Stomach (tissue), 9 donors: ENCODE data around the gene NUP93. TPM values are rescaled to one million over a fixed set of nuclear protein-coding genes. Genes with fewer than 3 reads are reported as not detected.

ENCODE experiments used
- DNase-seq, 2 donors: peaks; one replicate each; pipeline versions ENCODE4 v3.0.0 to v3.0.0-alpha.2; 2013 to 2019
- H3K27ac ChIP-seq, 5 donors: fragments of 200-600 bp in 4 of 5; sonication (generic) in 4 of 5; one replicate each; pipeline ENCODE4 v1.5.1; 2013 to 2019; ENCODE audit warnings: mild to moderate bottlenecking in 1 of 5, moderate library complexity in 1 of 5
- H3K27me3 ChIP-seq, 3 donors: fragments of 200-600 bp; sonication (generic); one replicate each; pipeline ENCODE4 v1.5.1; 2017 to 2019; ENCODE audit warnings: mixed run types in 1 of 3
- H3K36me3 ChIP-seq, 4 donors: fragments of 200-600 bp; sonication (generic); 1 replicate in 3 of 4; 2 replicates in 1 of 4; pipeline ENCODE4 v1.5.1; 2016 to 2019
- H3K4me1 ChIP-seq, 4 donors: fragments of 200-600 bp; sonication (generic); one replicate each; pipeline ENCODE4 v1.5.1; 2016 to 2019
- H3K4me3 ChIP-seq, 4 donors: fragments of 200-600 bp; sonication (generic) in 3 of 4; one replicate each; pipeline ENCODE4 v1.5.1; 2016 to 2019; ENCODE audit warnings: mild to moderate bottlenecking in 1 of 4
- H3K9me3 ChIP-seq, 4 donors: fragments of 200-600 bp; sonication (generic); one replicate each; pipeline ENCODE4 v1.5.1; 2016 to 2019
- CTCF ChIP-seq, 7 experiments: fragments of 450-650 bp in 4 of 7; fragments of 200-600 bp in 3 of 7; sonication (generic) in 3 of 7; IDR thresholded peaks; one replicate each; pipeline ENCODE4 v1.5.1; 2016 to 2019; ENCODE audit warnings: antibody characterized with exemption in 7 of 7, control low read depth in 2 of 7, mild to moderate bottlenecking in 1 of 7
- EP300 ChIP-seq: sonication (generic); formaldehyde crosslinking; IDR thresholded peaks from one replicate; pipeline ENCODE4 v1.6.1; 2017; ENCODE audit warnings: antibody characterized with exemption
- POLR2A ChIP-seq, 4 donors: fragments of 450-650 bp; IDR thresholded peaks; one replicate each; pipeline ENCODE4 v1.6.1; 2016; ENCODE audit warnings: antibody characterized with exemption in 4 of 4, control low read depth in 2 of 4, mild to moderate bottlenecking in 1 of 4, moderate library complexity in 1 of 4
- POLR2AphosphoS5 ChIP-seq, 3 donors: sonication (generic); formaldehyde crosslinking; IDR thresholded peaks; one replicate each; pipeline ENCODE4 v1.6.1; 2016; ENCODE audit warnings: antibody characterized with exemption in 3 of 3
- WGBS, 5 donors: extraction: QIAGEN DNeasy Blood & Tissue Kit in 3 of 5; methylation state at CpG; one replicate each; pipeline versions ENCODE4 v1.1.5 to v1.1.7; 2013 to 2018; 5-methylcytosine and 5-hydroxymethylcytosine counted together
- intact Hi-C: fragments of 100-400 bp; cut with DNase I; formaldehyde crosslinking; loops from one replicate; pipeline ENCODE4 v1.15.1; 2023; ENCODE audit warnings: low total_unique reads
- polyA plus RNA-seq, 3 donors: library from polyadenylated mRNA; stranded (reverse); fragments of 200-250 nt; gene quantifications; one replicate each; pipeline ENCODE4 v1.2.3, GENCODE V29; 2013
- total RNA-seq, 5 donors: library from RNA; depleted of rRNA; stranded (reverse); fragments of >200 nt; gene quantifications; one replicate each; pipeline versions ENCODE4 v1.1.0 to v1.2.3, GENCODE V29; 2014 to 2016
- donor health status: healthy with polysubstance abuse.
- donor health status: Bipolar disorder and iron deficiency.
- donor health status: healthy.

The NUP93 gene
- total and polyA plus RNA-seq, 8 donors: 26.7 to 184 (median 47.2) TPM

- WGBS, 5 donors: 57 to 74% (median 68%) methylated on average over 9 to 11 of the region's 11 CpGs
- no peak overlapping the region for H3K27ac ChIP-seq
- H3K4me1 ChIP-seq: no peaks in the 10 kb centered on the region
- no peak for DNase-seq
- H3K36me3 ChIP-seq: no peaks in the 10 kb centered on the region
- intact Hi-C loops: no loop called here
- TF ChIP-seq CTCF (IDR thresholded peaks at IDR 0.05) (no peak), POLR2AphosphoS5 (IDR thresholded peaks at IDR 0.05) (no peak), POLR2A (IDR thresholded peaks at IDR 0.05) (no peak), EP300 (no peak)
- no peaks in the 10 kb centered on the region for H3K27me3 ChIP-seq
- no peaks in the 10 kb centered on the region for H3K9me3 ChIP-seq
- no peak overlapping the region for H3K4me3 ChIP-seq
These were observed 144.9 kb downstream of the NUP93 start for GRCh38 chr16:56874800-56875199.

GRCh38 chr16:56876048-56876447 is 146.1 kb downstream of the NUP93 start:
- intact Hi-C loops: no loop called here
- TF ChIP-seq POLR2AphosphoS5 (IDR thresholded peaks at IDR 0.05) (no peak), CTCF (IDR thresholded peaks at IDR 0.05) (no peak), EP300 (no peak), POLR2A (IDR thresholded peaks at IDR 0.05) (no peak)
- Histone ChIP-seq H3K36me3 (no peaks in the 10 kb centered on the region), H3K27me3 (no peaks in the 10 kb centered on the region), H3K4me3 (no peak overlapping the region), H3K27ac (no peak overlapping the region), H3K9me3 (no peaks in the 10 kb centered on the region), H3K4me1 (no peaks in the 10 kb centered on the region)
- DNase-seq: no peak
- WGBS, 5 donors: 79 to 87% (median 83%) methylated on average over 4 of the region's 4 CpGs

- Histone ChIP-seq H3K4me3 (no peak overlapping the region), H3K27me3 (no peaks in the 10 kb centered on the region), H3K36me3 (no peaks in the 10 kb centered on the region), H3K4me1 (no peaks in the 10 kb centered on the region), H3K27ac (no peak overlapping the region), H3K9me3 (no peaks in the 10 kb centered on the region)
- TF ChIP-seq CTCF (IDR thresholded peaks at IDR 0.05): no peak
- TF ChIP-seq EP300: no peak
- TF ChIP-seq POLR2AphosphoS5 (IDR thresholded peaks at IDR 0.05): no peak
- TF ChIP-seq POLR2A (IDR thresholded peaks at IDR 0.05): no peak
- DNase-seq: no peak
- intact Hi-C loops: no loop called here
- WGBS, 5 donors: 87 to 93% (median 93%) methylated on average over 12 to 13 of the region's 13 CpGs
These were observed 147.7 kb downstream of the NUP93 start for GRCh38 chr16:56877486-56878182.

GRCh38 chr16:56878282-56878854 is 148.4 kb downstream of the NUP93 start:
- Histone ChIP-seq H3K4me1 (no peaks in the 10 kb centered on the region), H3K36me3 (no peaks in the 10 kb centered on the region), H3K27me3 (no peaks in the 10 kb centered on the region), H3K27ac (no peak overlapping the region), H3K4me3 (no peak overlapping the region), H3K9me3 (no peaks in the 10 kb centered on the region)
- 86 to 90% (median 87%) methylated on average over 8 of the region's 8 CpGs for WGBS, 5 donors
- no peak for DNase-seq
- intact Hi-C loops: no loop called here
- TF ChIP-seq POLR2AphosphoS5 (IDR thresholded peaks at IDR 0.05) (no peak), EP300 (no peak), CTCF (IDR thresholded peaks at IDR 0.05) (no peak), POLR2A (IDR thresholded peaks at IDR 0.05) (no peak)
